H1 (cell line): ENCODE data around the gene AFTPH. TPM values are rescaled to one million over a fixed set of nuclear protein-coding genes. Genes with fewer than 3 reads are reported as not detected.
A peak's percentile ranks its signal among the peaks of the same experiment; 100 is the strongest.

Source experiments
- CTCF ChIA-PET: fragments of 300-600 bp; sonication (Branson Sonifier 250); formaldehyde crosslinking; loops from one replicate; lab custom pipeline; 2021; ENCODE audit not compliant: partially characterized antibody; lab: Charles Lee
- POLR2A ChIA-PET: fragments of 300-600 bp; sonication (Branson Sonifier 250); formaldehyde crosslinking; loops from one replicate; lab custom pipeline; 2021; ENCODE audit warnings: inconsistent platforms; ENCODE audit not compliant: partially characterized antibody; lab: Charles Lee
- DNase-seq, 2 experiments: peaks; one replicate each; pipeline versions ENCODE4 v3.0.0 to v3.0.0-alpha.2; 2010 to 2022; ENCODE audit warnings: low spot score in 2 of 2, low read depth in 1 of 2, mixed read lengths in 1 of 2
- FAIRE-seq: peaks from 2 replicates; lab custom pipeline; 2011; peaks lifted over from hg19 to GRCh38; lab: Jason Lieb, UNC
- H2AFZ ChIP-seq: 2 replicates; pipeline ENCODE4 v1.8.1; 2012; ENCODE audit warnings: low read length, inconsistent platforms
- H2AK5ac ChIP-seq: 2 replicates; pipeline ENCODE4 v1.6.1; 2013; ENCODE audit warnings: low read depth, low read length
- H2BK120ac ChIP-seq: replicated peaks from 2 replicates; pipeline ENCODE3; 2013; ENCODE audit warnings: low read depth, low read length, inconsistent platforms
- H2BK12ac ChIP-seq: 2 replicates; pipeline ENCODE4 v1.6.1; 2013; ENCODE audit warnings: low read depth, low read length
- H2BK15ac ChIP-seq: 2 replicates; pipeline ENCODE4 v1.6.1; 2013; ENCODE audit warnings: low read length
- H2BK20ac ChIP-seq: 2 replicates; pipeline ENCODE4 v1.6.1; 2013; ENCODE audit warnings: low read length
- H2BK5ac ChIP-seq: 2 replicates; pipeline ENCODE4 v1.6.1; 2013; ENCODE audit warnings: low read depth, low read length
- H3K14ac ChIP-seq: 2 replicates; pipeline ENCODE4 v1.6.1; 2013; ENCODE audit warnings: inconsistent platforms; ENCODE audit not compliant: insufficient read length
- H3K18ac ChIP-seq: 2 replicates; pipeline ENCODE4 v1.6.1; 2013; ENCODE audit warnings: low read length; ENCODE audit errors: extremely low read depth
- H3K23ac ChIP-seq: 2 replicates; pipeline ENCODE4 v1.6.1; 2013; ENCODE audit warnings: inconsistent platforms; ENCODE audit not compliant: insufficient read length
- H3K23me2 ChIP-seq: 2 replicates; pipeline ENCODE4 v1.6.1; 2013; ENCODE audit warnings: low read depth, low read length
- H3K27ac ChIP-seq: 2 replicates; pipeline ENCODE4 v1.6.1; 2011; ENCODE audit warnings: low read depth, low read length, inconsistent platforms
- H3K27me3 ChIP-seq, 4 experiments: replicated peaks in 1 of 4; 1 replicate in 1 of 4; 2 replicates in 3 of 4; pipeline versions ENCODE4 v1.6.1 to v1.8.1; 2011 to 2013; ENCODE audit warnings: low read length in 3 of 4, mild to moderate bottlenecking in 3 of 4, inconsistent platforms in 2 of 4, mixed read lengths in 2 of 4, moderate library complexity in 1 of 4; ENCODE audit not compliant: control insufficient read depth in 3 of 4, insufficient read depth in 3 of 4; ENCODE audit errors: extremely low read depth in 1 of 4
- H3K36me3 ChIP-seq, 4 experiments: 2 replicates each; pipeline versions ENCODE4 v1.6.1 to v1.8.1; 2011 to 2013; ENCODE audit warnings: mild to moderate bottlenecking in 4 of 4, low read length in 3 of 4, moderate library complexity in 2 of 4, control low read depth in 1 of 4, inconsistent platforms in 1 of 4; ENCODE audit not compliant: insufficient read depth in 4 of 4, control insufficient read depth in 2 of 4
- H3K4ac ChIP-seq: replicated peaks from 2 replicates; pipeline ENCODE3; 2013; ENCODE audit warnings: low read length, low read depth, mixed read lengths, inconsistent platforms; ENCODE audit not compliant: insufficient read length
- H3K4me1 ChIP-seq, 4 experiments: replicated peaks in 1 of 4; 1 replicate in 1 of 4; 2 replicates in 3 of 4; pipeline versions ENCODE4 v1.6.1 to v1.8.1; 2011 to 2013; ENCODE audit warnings: low read length in 3 of 4, inconsistent platforms in 2 of 4, mixed read lengths in 1 of 4; ENCODE audit not compliant: insufficient read depth in 4 of 4, control insufficient read depth in 3 of 4
- H3K4me2 ChIP-seq, 2 experiments: 2 replicates each; pipeline versions ENCODE4 v1.6.1 to v1.8.1; 2011 to 2013; ENCODE audit warnings: low read depth in 2 of 2, low read length in 2 of 2, control low read depth in 1 of 2, inconsistent platforms in 1 of 2, mild to moderate bottlenecking in 1 of 2; ENCODE audit not compliant: insufficient read depth in 1 of 2
- H3K4me3 ChIP-seq, 4 experiments: fragments of 200-600, 300-600 bp in 1 of 4; sonication (generic), shearing (Covaris generic), sonication (Bioruptor Twin) in 1 of 4; 2 replicates each; pipeline versions ENCODE4 v1.5.1 to v1.8.1; 2011 to 2016; ENCODE audit warnings: low read length in 4 of 4, low read depth in 3 of 4, control low read depth in 2 of 4, inconsistent platforms in 2 of 4, mild to moderate bottlenecking in 2 of 4, mixed read lengths in 1 of 4, moderate library complexity in 1 of 4; ENCODE audit not compliant: insufficient read depth in 2 of 4; ENCODE audit errors: extremely low read depth in 1 of 4
- H3K56ac ChIP-seq: replicated peaks from 2 replicates; pipeline ENCODE3; 2013; ENCODE audit warnings: low read depth, mild to moderate bottlenecking, mixed read lengths, low read length, inconsistent platforms; ENCODE audit not compliant: insufficient read length
- H3K79me1 ChIP-seq: 2 replicates; pipeline ENCODE4 v1.6.1; 2013; ENCODE audit warnings: low read depth, low read length, control low read depth
- H3K79me2 ChIP-seq, 2 experiments: 2 replicates each; pipeline versions ENCODE4 v1.6.1 to v1.8.1; 2012 to 2013; ENCODE audit warnings: low read length in 2 of 2, mild to moderate bottlenecking in 2 of 2, inconsistent platforms in 1 of 2; ENCODE audit not compliant: insufficient read depth in 2 of 2, control insufficient read depth in 1 of 2
- H3K9ac ChIP-seq, 4 experiments: replicated peaks in 1 of 4; 1 replicate in 1 of 4; 2 replicates in 3 of 4; pipeline versions ENCODE4 v1.6.1 to v1.8.1; 2011 to 2013; ENCODE audit warnings: low read depth in 3 of 4, low read length in 3 of 4, control low read depth in 2 of 4, mild to moderate bottlenecking in 2 of 4, moderate library complexity in 2 of 4, inconsistent platforms in 1 of 4; ENCODE audit errors: extremely low read depth in 1 of 4
- H3K9me3 ChIP-seq, 2 experiments: 2 replicates each; pipeline versions ENCODE4 v1.6.1 to v1.8.1; 2012 to 2013; ENCODE audit warnings: mild to moderate bottlenecking in 2 of 2, moderate library complexity in 2 of 2, control low read depth in 1 of 2, inconsistent platforms in 1 of 2, low read depth in 1 of 2, low read length in 1 of 2, mixed read lengths in 1 of 2; ENCODE audit not compliant: insufficient read depth in 2 of 2
- H4K20me1 ChIP-seq, 2 experiments: replicated peaks in 1 of 2; 2 replicates each; pipeline versions ENCODE3 to v1.8.1; 2011 to 2013; ENCODE audit warnings: inconsistent platforms in 2 of 2, low read length in 2 of 2, mild to moderate bottlenecking in 1 of 2; ENCODE audit not compliant: insufficient read depth in 2 of 2, control insufficient read depth in 1 of 2
- H4K5ac ChIP-seq: 2 replicates; pipeline ENCODE4 v1.6.1; 2013; ENCODE audit warnings: low read length, low read depth, mixed read lengths, inconsistent platforms; ENCODE audit not compliant: insufficient read length
- H4K8ac ChIP-seq: 2 replicates; pipeline ENCODE4 v1.8.0; 2013; ENCODE audit warnings: mild to moderate bottlenecking, moderate library complexity, low read length, inconsistent platforms; ENCODE audit not compliant: insufficient read depth; ENCODE audit errors: extremely low read depth
- H4K91ac ChIP-seq: replicated peaks from 2 replicates; pipeline ENCODE3; 2013; ENCODE audit warnings: low read length, mixed read lengths, inconsistent platforms; ENCODE audit not compliant: insufficient read length
- ASH2L ChIP-seq: fragments of 200-600, 300-600 bp; sonication (generic); IDR thresholded peaks from one replicate; pipeline ENCODE4 v1.7.1; 2017; ENCODE audit warnings: low read length
- BACH1 ChIP-seq: IDR thresholded peaks from 2 replicates; pipeline ENCODE4 v1.6.1; 2012; ENCODE audit warnings: low read length, improper control_type of control experiment
- BRCA1 ChIP-seq: IDR thresholded peaks from 2 replicates; pipeline ENCODE4 v1.6.1; 2012; ENCODE audit warnings: low read depth, low read length, improper control_type of control experiment
- CBX5 ChIP-seq: fragments of 300-800, 300-1000 bp; sonication (generic); IDR thresholded peaks from 2 replicates; pipeline ENCODE4 v1.7.1; 2016; ENCODE audit warnings: antibody characterized with exemption, low read length, low read depth
- CBX8 ChIP-seq: fragments of 300-800, 300-1000 bp; sonication (generic); IDR thresholded peaks from 2 replicates; pipeline ENCODE4 v1.7.1; 2016; ENCODE audit warnings: low read depth, low read length, borderline replicate concordance
- CHD2 ChIP-seq: IDR thresholded peaks from 2 replicates; pipeline ENCODE4 v1.6.1; 2012; ENCODE audit warnings: low read length, improper control_type of control experiment
- CREB1 ChIP-seq: IDR thresholded peaks from 2 replicates; pipeline ENCODE4 v1.6.1; 2012; ENCODE audit warnings: inconsistent platforms
- KDM4A ChIP-seq: IDR thresholded peaks from one replicate; pipeline ENCODE4 v1.7.1; 2012; ENCODE audit warnings: low read depth, mild to moderate bottlenecking, moderate library complexity, low read length, inconsistent platforms; ENCODE audit not compliant: severe bottlenecking
- KDM5A ChIP-seq: fragments of 200-600 bp; IDR thresholded peaks from 2 replicates; pipeline ENCODE4 v1.7.1; 2012; ENCODE audit warnings: mild to moderate bottlenecking, low read length, inconsistent platforms, mixed read lengths
- POU5F1 ChIP-seq: IDR thresholded peaks from 2 replicates; pipeline ENCODE4 v1.6.1; 2011; ENCODE audit warnings: low read depth, mild to moderate bottlenecking, low read length, moderate library complexity
- SIN3A ChIP-seq, 2 experiments: IDR thresholded peaks in 1 of 2; conservative IDR thresholded peaks in 1 of 2; 2 replicates each; pipeline ENCODE4 v1.6.1; 2011 to 2012; ENCODE audit warnings: low read length in 2 of 2, improper control_type of control experiment in 1 of 2, low read depth in 1 of 2, mild to moderate bottlenecking in 1 of 2
- SP4 ChIP-seq: IDR thresholded peaks from 2 replicates; pipeline ENCODE4 v1.6.1; 2012; ENCODE audit warnings: low read length, inconsistent platforms
- SUZ12 ChIP-seq: fragments of 200-600 bp; sonication (generic); IDR thresholded peaks from 2 replicates; pipeline ENCODE4 v1.6.1; 2012; ENCODE audit warnings: mild to moderate bottlenecking, inconsistent platforms, low read length, moderate library complexity, mixed read lengths
- WGBS, 2 experiments: shearing (Covaris generic) in 1 of 2; methylation state at CpG; one replicate each; pipeline versions ENCODE4 v1.1.6 to v1.1.7; 2013 to 2015; ENCODE audit warnings: low lambda C conversion rate in 2 of 2, mixed read lengths in 2 of 2, inconsistent platforms in 1 of 2, low coverage in 1 of 2, missing lambda C conversion rate in 1 of 2; ENCODE audit not compliant: insufficient replicate concordance in 2 of 2, insufficient coverage in 1 of 2, insufficient read length in 1 of 2; ENCODE audit errors: extremely low coverage in 1 of 2, missing lambda C conversion rate in 1 of 2; 5-methylcytosine and 5-hydroxymethylcytosine counted together
- polyA plus RNA-seq, 7 experiments: library from polyadenylated mRNA; depleted of rRNA in 3 of 7; stranded (reverse) in 5 of 7; unstranded in 2 of 7; fragments of >200 nt in 5 of 7; fragments of 200-250 nt in 2 of 7; gene quantifications; 1 replicate in 5 of 7; 2 replicates in 1 of 7; 4 replicates in 1 of 7; pipeline versions ENCODE4 v1.2.1 to v1.2.3, GENCODE V29; 2011 to 2013; ENCODE audit warnings: missing spikeins in 2 of 7, mixed read lengths in 2 of 7
- total RNA-seq: library from RNA; stranded (reverse); fragmentation: NEBNext Ultra II Directional; extraction: Animal tissue kit (Norgen Biotek cat#: 25700); gene quantifications from 2 replicates; pipeline ENCODE4 v1.2.1, GENCODE V29; 2021

AFTPH gene
- total and polyA plus RNA-seq, 2 of the 8 experiments (the other 6 are each of a cell fraction or from before 2014, with no cell fraction given) = 7.3 to 15.0 TPM

GRCh38 chr2:64524604-64525316, 632 bp downstream of the AFTPH start:
- WGBS, 2 experiments = 0% methylated on average over 30 of the region's 48 CpGs; no CpG with 5 or more reads in 1 of the 2 experiments
- H2BK5ac ChIP-seq = peak overlapping the region; percentile 1; the same call in 1 of the 2 replicates
- H3K27me3 ChIP-seq = no peaks in the 10 kb centered on the region
- no peaks in the 10 kb centered on the region for H3K9me3 ChIP-seq
- POLR2A ChIA-PET = interaction anchor here (0.6 to 1.7 kb wide), 4 partner anchors 40 to 249 kb away, joined by 3 to 4 read pairs (median 3); no protein-coding TSS in a partner anchor
- H2AK5ac ChIP-seq = no peak overlapping the region
- no peaks in the 10 kb centered on the region for H3K36me3 ChIP-seq
- peaks cover 16% of the 10 kb centered on the region for H3K23me2 ChIP-seq
- no peak overlapping the region for H2BK12ac ChIP-seq
- H2BK20ac ChIP-seq = no peak overlapping the region
- H2BK120ac ChIP-seq = no peak overlapping the region
- no peak overlapping the region; the same call in 1 of the 2 replicates for H3K18ac ChIP-seq
- H3K27ac ChIP-seq = peak overlapping the region; percentile 48
- peak overlapping the region; percentile 89 to 98 for H3K4me2 ChIP-seq
- peaks cover 0 to 1% of the 10 kb centered on the region in 2 experiments for H4K20me1 ChIP-seq
- peaks cover 0 to 47% of the 10 kb centered on the region in 2 experiments; a peak in 2 of 4 replicates for H3K79me2 ChIP-seq
- CTCF ChIA-PET = interaction anchor here (0.6 to 3.5 kb wide), 9 partner anchors 29 to 911 kb away, joined by 3 to 28 read pairs (median 3); no protein-coding TSS in a partner anchor
- no peak overlapping the region for H4K91ac ChIP-seq
- H3K9ac ChIP-seq = peak overlapping the region in 3 of 4 experiments; percentile 13 to 78 (median 44); a peak in 6 of 7 replicates
- H3K4me1 ChIP-seq = peaks cover 0 to 4% (median 0%) of the 10 kb centered on the region in 4 experiments; a peak in 1 of 7 replicates
- H3K4ac ChIP-seq = no peak overlapping the region
- H2AFZ ChIP-seq = peak overlapping the region; percentile 5; the same call in 1 of the 2 replicates
- H4K8ac ChIP-seq = peak overlapping the region; percentile 86; the same call in 1 of the 2 replicates
- no peak overlapping the region for H3K14ac ChIP-seq
- peak overlapping the region; percentile 85 for H4K5ac ChIP-seq
- no peak overlapping the region for H2BK15ac ChIP-seq
- no peak overlapping the region for H3K23ac ChIP-seq
- peaks cover 4% of the 10 kb centered on the region; the same call in 1 of the 2 replicates for H3K79me1 ChIP-seq
- DNase-seq (no peak), FAIRE-seq (no peak)
- H3K4me3 ChIP-seq = peak overlapping the region; percentile 73 to 88 (median 82)
- H3K56ac ChIP-seq = peak overlapping the region; percentile 86
- TF ChIP-seq BRCA1 = no peak
- TF ChIP-seq POU5F1 = no peak
- no peak for TF ChIP-seq SUZ12
- no peak for TF ChIP-seq BACH1
- TF ChIP-seq CREB1 = no peak
- no peak for TF ChIP-seq CBX8
- peak; percentile 87 for TF ChIP-seq KDM4A
- TF ChIP-seq CHD2 = no peak
- TF ChIP-seq SIN3A (conservative IDR thresholded peaks at IDR 0.05 in 1 of 2, IDR thresholded peaks at IDR 0.05 in 1 of 2; ENCODE audit: low read depth in 1 of 2, low read length in 2 of 2) = peak; percentile 14 to 82; a peak in 2 of 4 replicates
- no peak for TF ChIP-seq CBX5
- no peak for TF ChIP-seq KDM5A
- no peak for TF ChIP-seq SP4
- TF ChIP-seq ASH2L = peak; percentile 92
